ENCODE measurements around the gene DNAJB8.

GRCh38 chr3:128486205-128486628, 19.5 kb upstream of the DNAJB8 start:
- no peak for TF ChIP-seq POLR2A (IDR thresholded peaks at IDR 0.05)
- TF ChIP-seq CTCF (IDR thresholded peaks at IDR 0.05): no peak
- TF ChIP-seq POLR2AphosphoS5 (IDR thresholded peaks at IDR 0.05): no peak
- no peak for TF ChIP-seq EP300 (IDR thresholded peaks at IDR 0.05)
